Fibroblast of peridontal ligament (primary cell): Measurements from ENCODE around the gene SRP14.
"Not testable (repeated sequence)": the region's sequence is repeated elsewhere in the genome, so short reads cannot be mapped to it uniquely, and the experiment has no call there.

ENCODE experiments used
- DNase-seq: peaks from one replicate; pipeline ENCODE4 v3.0.0-alpha.2; 2010; ENCODE audit errors: extremely low read depth

The SRP14 gene

GRCh38 chr15:40029979-40030893 is 8.7 kb downstream of the SRP14 start:
- no peak for DNase-seq

GRCh38 chr15:40028853-40029252 is 10.1 kb downstream of the SRP14 start:
- no peak for DNase-seq

- no peak for DNase-seq
Observed at GRCh38 chr15:40028193-40028592, 10.8 kb downstream of the SRP14 start.

- DNase-seq: peak; percentile 63
Observed at GRCh38 chr15:40016224-40016865, 22.6 kb downstream of the SRP14 start.

GRCh38 chr15:40014390-40014789 is 24.6 kb downstream of the SRP14 start:
- no peak for DNase-seq

GRCh38 chr15:40013372-40013771 is 25.6 kb downstream of the SRP14 start:
- DNase-seq: not testable (repeated sequence)

- no peak for DNase-seq
Observed at GRCh38 chr15:40011303-40011702, 27.7 kb downstream of the SRP14 start.

- DNase-seq: peak; percentile 40
Observed at GRCh38 chr15:40010686-40011085, 28.3 kb downstream of the SRP14 start.

GRCh38 chr15:40008061-40008765 is 30.8 kb downstream of the SRP14 start:
- no peak for DNase-seq

- peak; percentile 40 for DNase-seq
Observed at GRCh38 chr15:40006646-40007045, 32.3 kb downstream of the SRP14 start.

GRCh38 chr15:40006003-40006402 is 33.0 kb downstream of the SRP14 start:
- peak; percentile 25 for DNase-seq

GRCh38 chr15:40003116-40003916 is 35.7 kb downstream of the SRP14 start:
- no peak for DNase-seq

GRCh38 chr15:40002295-40002694 is 36.7 kb downstream of the SRP14 start:
- peak; percentile 8 for DNase-seq

GRCh38 chr15:39999538-40000200 is 39.3 kb downstream of the SRP14 start:
- DNase-seq: peak; percentile 31

- DNase-seq: no peak
Observed at GRCh38 chr15:39998511-39999077, 40.4 kb downstream of the SRP14 start.

- no peak for DNase-seq
Observed at GRCh38 chr15:39997639-39998038, 41.3 kb downstream of the SRP14 start.

- DNase-seq: peak; percentile 44
Observed at GRCh38 chr15:39997031-39997430, 42.0 kb downstream of the SRP14 start.

- DNase-seq: not testable (repeated sequence)
Observed at GRCh38 chr15:39996228-39996627, 42.8 kb downstream of the SRP14 start.

GRCh38 chr15:39992953-39993352 is 46.0 kb downstream of the SRP14 start:
- DNase-seq: not testable (repeated sequence)

GRCh38 chr15:39990706-39991105 is 48.3 kb downstream of the SRP14 start:
- no peak for DNase-seq

GRCh38 chr15:39987821-39988220 is 51.2 kb downstream of the SRP14 start:
- DNase-seq: no peak
